Measurements from ENCODE around the gene SLC51B.
"Not testable (repeated sequence)": the region's sequence is repeated elsewhere in the genome, so short reads cannot be mapped to it uniquely, and the experiment has no call there.

Gene SLC51B

GRCh38 chr15:65066635-65067316, 21.6 kb downstream of the SLC51B start:
- Histone ChIP-seq H3K27me3 (ENCODE audit: control insufficient read depth, insufficient read depth, low read length) (peaks cover 5% of the 10 kb centered on the region; the same call in 1 of the 2 replicates), H3K9me3 (ENCODE audit: control insufficient read depth, insufficient read depth, low read length) (no peaks in the 10 kb centered on the region), H3K4me1 (ENCODE audit: control insufficient read depth, insufficient read depth, low read length) (peaks cover 19% of the 10 kb centered on the region), H3K36me3 (ENCODE audit: control insufficient read depth, insufficient read depth, low read length) (no peaks in the 10 kb centered on the region), H3K9ac (ENCODE audit: low read depth, low read length) (peak overlapping the region; percentile 37; the same call in 1 of the 2 replicates), H3K4me3 (ENCODE audit: low read depth, low read length) (peak overlapping the region; percentile 63), H3K27ac (ENCODE audit: low read depth, low read length) (peak overlapping the region; percentile 86)

GRCh38 chr15:65067317-65067644, 22.1 kb downstream of the SLC51B start:
- H3K27me3 ChIP-seq (ENCODE audit: control insufficient read depth, insufficient read depth, low read length) = peaks cover 5% of the 10 kb centered on the region; the same call in 1 of the 2 replicates
- peak overlapping the region; percentile 63 for H3K4me3 ChIP-seq (ENCODE audit: low read depth, low read length)
- H3K36me3 ChIP-seq (ENCODE audit: control insufficient read depth, insufficient read depth, low read length) = no peaks in the 10 kb centered on the region
- H3K9ac ChIP-seq (ENCODE audit: low read depth, low read length) = peak overlapping the region; percentile 37; the same call in 1 of the 2 replicates
- peaks cover 19% of the 10 kb centered on the region for H3K4me1 ChIP-seq (ENCODE audit: control insufficient read depth, insufficient read depth, low read length)
- no peaks in the 10 kb centered on the region for H3K9me3 ChIP-seq (ENCODE audit: control insufficient read depth, insufficient read depth, low read length)
- H3K27ac ChIP-seq (ENCODE audit: low read depth, low read length) = peak overlapping the region; percentile 86

GRCh38 chr15:65067645-65068402, 22.6 kb downstream of the SLC51B start, which contains the start of gene RASL12:
Gene RASL12, minus strand, starts transcription at chr15:65067991. Its CDS starts 156 bp downstream, at chr15:65067835.
- peaks cover 5% of the 10 kb centered on the region; the same call in 1 of the 2 replicates for H3K27me3 ChIP-seq (ENCODE audit: control insufficient read depth, insufficient read depth, low read length)
- H3K9ac ChIP-seq (ENCODE audit: low read depth, low read length) = peak within 1 kb of the TSS; percentile 46; the same call in 1 of the 2 replicates
- H3K4me3 ChIP-seq (ENCODE audit: low read depth, low read length) = peak within 1 kb of the TSS; percentile 63
- H3K4me1 ChIP-seq (ENCODE audit: control insufficient read depth, insufficient read depth, low read length) = peaks cover 19% of the 10 kb centered on the region
- no peaks in the 10 kb centered on the region for H3K9me3 ChIP-seq (ENCODE audit: control insufficient read depth, insufficient read depth, low read length)
- H3K36me3 ChIP-seq (ENCODE audit: control insufficient read depth, insufficient read depth, low read length) = no peaks in the 10 kb centered on the region
- peak within 1 kb of the TSS; percentile 86 for H3K27ac ChIP-seq (ENCODE audit: low read depth, low read length)

- peak overlapping the region; percentile 63 for H3K4me3 ChIP-seq (ENCODE audit: low read depth, low read length)
- H3K9me3 ChIP-seq (ENCODE audit: control insufficient read depth, insufficient read depth, low read length) = no peaks in the 10 kb centered on the region
- no peak overlapping the region for H3K9ac ChIP-seq (ENCODE audit: low read depth, low read length)
- H3K27ac ChIP-seq (ENCODE audit: low read depth, low read length) = peak overlapping the region; percentile 15
- H3K27me3 ChIP-seq (ENCODE audit: control insufficient read depth, insufficient read depth, low read length) = peaks cover 5% of the 10 kb centered on the region; the same call in 1 of the 2 replicates
- H3K4me1 ChIP-seq (ENCODE audit: control insufficient read depth, insufficient read depth, low read length) = peaks cover 19% of the 10 kb centered on the region
- no peaks in the 10 kb centered on the region for H3K36me3 ChIP-seq (ENCODE audit: control insufficient read depth, insufficient read depth, low read length)
Observed at GRCh38 chr15:65068403-65068788, 23.2 kb downstream of the SLC51B start.

DNA sequence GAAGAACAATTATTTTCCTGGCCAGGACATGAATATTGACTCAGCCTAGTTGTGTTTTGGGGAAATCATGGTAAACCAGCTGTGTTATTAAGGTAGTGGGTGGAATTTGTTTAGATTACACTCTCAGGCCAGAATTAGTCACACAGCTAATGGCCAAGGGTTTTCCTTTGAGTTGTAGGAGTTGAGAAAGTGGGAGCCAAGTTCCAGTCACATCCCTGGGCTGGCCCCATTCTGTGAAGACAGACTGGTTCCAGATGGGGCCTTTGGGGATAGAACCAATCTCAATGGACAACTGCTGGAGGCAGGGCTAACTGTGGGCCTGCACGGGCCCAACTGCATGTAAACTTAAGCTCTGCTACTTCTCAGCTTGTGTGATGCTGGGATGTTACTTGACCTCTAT, 24.0 kb downstream of the SLC51B start:
- Histone ChIP-seq H3K36me3 (ENCODE audit: control insufficient read depth, insufficient read depth, low read length) (no peaks in the 10 kb centered on the region), H3K4me3 (ENCODE audit: low read depth, low read length) (no peak overlapping the region), H3K27ac (ENCODE audit: low read depth, low read length) (no peak overlapping the region), H3K9ac (ENCODE audit: low read depth, low read length) (no peak overlapping the region), H3K9me3 (ENCODE audit: control insufficient read depth, insufficient read depth, low read length) (no peaks in the 10 kb centered on the region), H3K4me1 (ENCODE audit: control insufficient read depth, insufficient read depth, low read length) (peaks cover 19% of the 10 kb centered on the region), H3K27me3 (ENCODE audit: control insufficient read depth, insufficient read depth, low read length) (peaks cover 5% of the 10 kb centered on the region; the same call in 1 of the 2 replicates)

DNA sequence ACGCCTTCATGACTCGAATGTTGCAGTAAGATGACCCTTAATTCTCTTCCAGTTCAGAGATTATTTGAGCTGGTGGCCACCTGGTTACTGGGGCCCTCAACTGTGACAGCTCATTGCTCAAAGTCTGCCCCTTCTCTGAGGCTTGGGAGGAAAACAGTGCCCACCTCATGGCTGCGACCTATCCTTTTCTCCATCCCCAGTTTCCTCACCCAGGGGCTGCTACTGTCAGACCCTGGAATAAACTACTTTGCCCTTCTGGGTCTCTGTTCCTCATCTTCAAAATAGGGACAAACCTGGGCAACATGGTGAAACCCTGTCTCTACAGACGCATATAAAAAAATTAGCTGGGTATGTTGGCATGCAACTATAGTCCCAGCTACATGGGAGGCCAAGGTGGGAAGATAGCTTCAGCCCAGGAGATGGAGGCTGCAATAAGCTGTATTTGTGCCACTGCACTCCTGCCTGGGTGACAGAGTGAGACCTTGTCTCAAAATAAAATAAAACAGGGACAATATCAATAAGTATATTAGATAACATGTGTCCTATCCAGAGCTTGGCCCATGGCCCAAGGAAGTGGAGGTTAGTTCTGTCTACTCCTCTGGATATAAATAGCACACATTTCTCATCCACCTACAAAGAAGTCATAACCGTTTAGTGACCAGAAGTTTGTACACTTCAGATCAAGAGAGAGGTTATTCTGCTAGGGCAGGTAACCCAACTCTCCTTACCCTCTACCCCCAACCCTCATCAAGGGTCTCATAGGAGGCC, 24.8 kb downstream of the SLC51B start:
- Histone ChIP-seq H3K4me1 (ENCODE audit: control insufficient read depth, insufficient read depth, low read length) (peaks cover 19% of the 10 kb centered on the region), H3K27ac (ENCODE audit: low read depth, low read length) (no peak overlapping the region), H3K9me3 (ENCODE audit: control insufficient read depth, insufficient read depth, low read length) (no peaks in the 10 kb centered on the region), H3K4me3 (ENCODE audit: low read depth, low read length) (no peak overlapping the region), H3K9ac (ENCODE audit: low read depth, low read length) (no peak overlapping the region), H3K36me3 (ENCODE audit: control insufficient read depth, insufficient read depth, low read length) (no peaks in the 10 kb centered on the region), H3K27me3 (ENCODE audit: control insufficient read depth, insufficient read depth, low read length) (peaks cover 5% of the 10 kb centered on the region; the same call in 1 of the 2 replicates)

DNA sequence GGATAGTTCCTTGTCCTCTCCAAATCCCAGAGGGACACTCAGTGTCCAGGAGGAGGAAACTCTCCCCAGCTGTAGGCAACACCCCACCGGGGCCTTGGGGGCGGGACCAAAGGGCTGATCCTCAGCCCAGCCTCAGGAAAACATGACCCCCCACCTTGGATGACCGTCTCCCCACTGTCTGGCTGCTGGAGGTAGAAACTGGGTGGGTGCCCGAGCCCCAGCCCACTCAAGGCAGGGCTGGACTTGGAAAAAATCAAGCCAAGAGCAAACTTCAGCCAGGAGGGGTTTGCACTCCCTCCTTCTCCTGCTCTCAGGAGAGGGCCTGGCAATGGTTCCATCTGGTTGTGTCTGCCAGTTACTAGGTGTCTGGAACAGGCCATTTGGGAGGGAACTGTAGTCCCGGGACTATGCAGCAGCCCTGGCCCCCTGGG, 26.2 kb downstream of the SLC51B start:
- Histone ChIP-seq H3K4me1 (ENCODE audit: control insufficient read depth, insufficient read depth, low read length) (peaks cover 14% of the 10 kb centered on the region), H3K36me3 (ENCODE audit: control insufficient read depth, insufficient read depth, low read length) (no peaks in the 10 kb centered on the region), H3K27ac (ENCODE audit: low read depth, low read length) (no peak overlapping the region), H3K27me3 (ENCODE audit: control insufficient read depth, insufficient read depth, low read length) (peaks cover 5% of the 10 kb centered on the region; the same call in 1 of the 2 replicates), H3K4me3 (ENCODE audit: low read depth, low read length) (no peak overlapping the region), H3K9ac (ENCODE audit: low read depth, low read length) (no peak overlapping the region), H3K9me3 (ENCODE audit: control insufficient read depth, insufficient read depth, low read length) (no peaks in the 10 kb centered on the region)

DNA sequence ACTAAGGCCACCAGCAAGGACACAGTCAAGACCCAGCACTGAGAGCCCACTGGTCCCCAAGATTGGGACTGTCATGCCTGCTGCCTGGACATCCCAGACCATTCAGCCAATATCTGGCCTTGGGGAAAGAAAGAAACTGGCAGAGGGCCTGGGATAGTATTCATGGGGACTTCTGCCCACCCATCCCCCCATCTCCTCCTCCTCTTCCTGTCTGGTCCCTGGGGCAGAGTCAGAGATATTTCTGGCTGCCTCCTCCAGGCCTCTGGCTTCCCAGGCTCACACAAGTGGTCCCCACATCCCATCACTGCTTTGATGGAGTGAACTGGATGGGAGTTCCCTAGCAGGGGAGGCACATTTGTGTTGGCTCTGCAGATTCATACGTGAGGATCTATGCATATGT, 26.8 kb downstream of the SLC51B start:
- Histone ChIP-seq H3K36me3 (ENCODE audit: control insufficient read depth, insufficient read depth, low read length) (no peaks in the 10 kb centered on the region), H3K27me3 (ENCODE audit: control insufficient read depth, insufficient read depth, low read length) (peaks cover 5% of the 10 kb centered on the region; the same call in 1 of the 2 replicates), H3K9ac (ENCODE audit: low read depth, low read length) (no peak overlapping the region), H3K9me3 (ENCODE audit: control insufficient read depth, insufficient read depth, low read length) (no peaks in the 10 kb centered on the region), H3K27ac (ENCODE audit: low read depth, low read length) (no peak overlapping the region), H3K4me1 (ENCODE audit: control insufficient read depth, insufficient read depth, low read length) (peaks cover 8% of the 10 kb centered on the region), H3K4me3 (ENCODE audit: low read depth, low read length) (no peak overlapping the region)

DNA sequence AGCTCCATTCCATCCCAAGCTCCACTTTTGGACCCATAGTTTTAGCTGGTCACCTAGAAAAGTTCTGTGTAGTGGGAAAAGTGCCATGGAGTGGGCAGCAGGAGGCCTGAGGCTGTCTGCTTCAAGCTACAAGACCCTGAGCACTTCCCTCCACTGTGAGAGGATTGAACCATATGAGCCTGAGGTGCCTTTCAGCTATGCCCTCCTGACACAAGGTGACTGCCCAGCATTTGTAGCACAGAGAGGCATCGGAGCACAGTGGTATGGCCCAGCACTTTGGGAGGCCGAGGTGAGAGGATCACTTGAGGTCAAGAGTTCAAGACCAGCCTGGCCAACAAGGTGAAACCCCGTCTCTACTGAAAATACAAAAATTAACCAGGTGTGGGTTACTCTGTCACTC, 27.4 kb downstream of the SLC51B start:
- Histone ChIP-seq H3K9me3 (ENCODE audit: control insufficient read depth, insufficient read depth, low read length) (no peaks in the 10 kb centered on the region), H3K27me3 (ENCODE audit: control insufficient read depth, insufficient read depth, low read length) (peaks cover under 1% of the 10 kb centered on the region; the same call in 1 of the 2 replicates), H3K27ac (ENCODE audit: low read depth, low read length) (no peak overlapping the region), H3K36me3 (ENCODE audit: control insufficient read depth, insufficient read depth, low read length) (no peaks in the 10 kb centered on the region), H3K4me1 (ENCODE audit: control insufficient read depth, insufficient read depth, low read length) (peaks cover 5% of the 10 kb centered on the region), H3K4me3 (ENCODE audit: low read depth, low read length) (no peak overlapping the region), H3K9ac (ENCODE audit: low read depth, low read length) (no peak overlapping the region)

GRCh38 chr15:65074946-65075345, 29.8 kb downstream of the SLC51B start:
- not testable (repeated sequence) for H3K4me1 ChIP-seq (ENCODE audit: control insufficient read depth, insufficient read depth, low read length); H3K9me3 ChIP-seq (ENCODE audit: control insufficient read depth, insufficient read depth, low read length); H3K9ac ChIP-seq (ENCODE audit: low read depth, low read length)

More at GRCh38 chr15:65074946-65075345, 29.8 kb downstream of the SLC51B start:
- H3K27me3 ChIP-seq (ENCODE audit: control insufficient read depth, insufficient read depth, low read length); H3K27ac ChIP-seq (ENCODE audit: low read depth, low read length); H3K36me3 ChIP-seq (ENCODE audit: control insufficient read depth, insufficient read depth, low read length); H3K4me3 ChIP-seq (ENCODE audit: low read depth, low read length): not testable (repeated sequence)
